Ascending aorta (tissue), 2 donors: Measurements from ENCODE around the gene GALNT18. TPM values are rescaled to one million over a fixed set of nuclear protein-coding genes. Genes with fewer than 3 reads are reported as not detected.

Experiments used
- DNase-seq, 2 donors: peaks; one replicate each; pipeline ENCODE4 v3.0.0-alpha.2; 2019; ENCODE audit warnings: low spot score in 2 of 2
- H3K27ac ChIP-seq, 2 donors: fragments of 200-600 bp; sonication (generic); one replicate each; pipeline ENCODE4 v1.5.1; 2016 to 2017; ENCODE audit warnings: mild to moderate bottlenecking in 1 of 2
- H3K27me3 ChIP-seq: fragments of 200-600 bp; sonication (generic); one replicate; pipeline ENCODE4 v1.5.1; 2017
- H3K36me3 ChIP-seq, 2 donors: fragments of 200-600 bp; sonication (generic); one replicate each; pipeline ENCODE4 v1.5.1; 2016
- H3K4me1 ChIP-seq, 2 donors: fragments of 200-600 bp; sonication (generic); one replicate each; pipeline ENCODE4 v1.5.1; 2016 to 2017; ENCODE audit warnings: mild to moderate bottlenecking in 1 of 2
- H3K4me3 ChIP-seq, 2 donors: fragments of 200-600 bp; sonication (generic); one replicate each; pipeline ENCODE4 v1.5.1; 2016 to 2017; ENCODE audit warnings: mild to moderate bottlenecking in 1 of 2
- H3K9me3 ChIP-seq, 2 donors: fragments of 200-600 bp; sonication (generic); one replicate each; pipeline ENCODE4 v1.5.1; 2016
- intact Hi-C: fragments of 100-400 bp; cut with DNase I; formaldehyde crosslinking; loops from one replicate; pipeline ENCODE4 v1.15.1; 2023
- total RNA-seq: library from RNA; depleted of rRNA; stranded (reverse); fragments of >200 nt; gene quantifications from one replicate; pipeline ENCODE4 v1.1.0, GENCODE V29; 2016
- TF ChIP-seq, protein P1 (sequence below), 3 experiments: fragments of 200-600 bp in 2 of 3; fragments of 450-650 bp in 1 of 3; sonication (generic) in 2 of 3; IDR thresholded peaks; one replicate each; pipeline ENCODE4 v1.5.1; 2016 to 2019; ENCODE audit warnings: antibody characterized with exemption in 3 of 3, mild to moderate bottlenecking in 1 of 3, moderate library complexity in 1 of 3

Gene GALNT18
- total RNA-seq, 1 donor from 2014 or later, result 53.5 TPM

DNA sequence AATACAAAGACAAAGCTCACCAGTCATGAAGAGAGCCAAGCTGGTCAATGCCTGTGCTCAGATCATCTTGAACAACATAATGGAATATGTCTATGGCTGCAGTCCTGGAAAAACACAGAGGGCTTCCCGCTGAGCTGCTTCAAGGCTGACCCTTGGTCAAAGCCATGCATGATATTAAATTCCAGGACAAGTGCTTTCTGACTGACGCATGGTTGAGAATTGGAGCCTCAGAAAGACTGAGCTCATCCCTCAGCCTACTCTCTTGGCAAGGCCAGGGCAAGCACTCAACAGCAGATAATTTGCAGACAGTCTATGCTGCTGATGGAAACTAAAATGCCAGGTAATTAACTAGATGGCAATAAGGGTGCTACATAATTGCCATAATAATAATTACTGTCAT is 89.2 kb downstream of the GALNT18 start:
- TF ChIP-seq, protein P1, sequence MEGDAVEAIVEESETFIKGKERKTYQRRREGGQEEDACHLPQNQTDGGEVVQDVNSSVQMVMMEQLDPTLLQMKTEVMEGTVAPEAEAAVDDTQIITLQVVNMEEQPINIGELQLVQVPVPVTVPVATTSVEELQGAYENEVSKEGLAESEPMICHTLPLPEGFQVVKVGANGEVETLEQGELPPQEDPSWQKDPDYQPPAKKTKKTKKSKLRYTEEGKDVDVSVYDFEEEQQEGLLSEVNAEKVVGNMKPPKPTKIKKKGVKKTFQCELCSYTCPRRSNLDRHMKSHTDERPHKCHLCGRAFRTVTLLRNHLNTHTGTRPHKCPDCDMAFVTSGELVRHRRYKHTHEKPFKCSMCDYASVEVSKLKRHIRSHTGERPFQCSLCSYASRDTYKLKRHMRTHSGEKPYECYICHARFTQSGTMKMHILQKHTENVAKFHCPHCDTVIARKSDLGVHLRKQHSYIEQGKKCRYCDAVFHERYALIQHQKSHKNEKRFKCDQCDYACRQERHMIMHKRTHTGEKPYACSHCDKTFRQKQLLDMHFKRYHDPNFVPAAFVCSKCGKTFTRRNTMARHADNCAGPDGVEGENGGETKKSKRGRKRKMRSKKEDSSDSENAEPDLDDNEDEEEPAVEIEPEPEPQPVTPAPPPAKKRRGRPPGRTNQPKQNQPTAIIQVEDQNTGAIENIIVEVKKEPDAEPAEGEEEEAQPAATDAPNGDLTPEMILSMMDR (IDR thresholded peaks at IDR 0.05), result no peak
- no peaks in the 10 kb centered on the region for H3K9me3 ChIP-seq
- H3K4me3 ChIP-seq, result no peak overlapping the region
- DNase-seq, result no peak
- H3K36me3 ChIP-seq, result no peaks in the 10 kb centered on the region
- intact Hi-C loops, result loop anchor here (5.0 kb wide), 1 partner anchor 60 kb away; no protein-coding TSS in a partner anchor
- peaks cover 2 to 40% of the 10 kb centered on the region in 2 donors for H3K4me1 ChIP-seq
- no peaks in the 10 kb centered on the region for H3K27me3 ChIP-seq
- no peak overlapping the region for H3K27ac ChIP-seq

DNA sequence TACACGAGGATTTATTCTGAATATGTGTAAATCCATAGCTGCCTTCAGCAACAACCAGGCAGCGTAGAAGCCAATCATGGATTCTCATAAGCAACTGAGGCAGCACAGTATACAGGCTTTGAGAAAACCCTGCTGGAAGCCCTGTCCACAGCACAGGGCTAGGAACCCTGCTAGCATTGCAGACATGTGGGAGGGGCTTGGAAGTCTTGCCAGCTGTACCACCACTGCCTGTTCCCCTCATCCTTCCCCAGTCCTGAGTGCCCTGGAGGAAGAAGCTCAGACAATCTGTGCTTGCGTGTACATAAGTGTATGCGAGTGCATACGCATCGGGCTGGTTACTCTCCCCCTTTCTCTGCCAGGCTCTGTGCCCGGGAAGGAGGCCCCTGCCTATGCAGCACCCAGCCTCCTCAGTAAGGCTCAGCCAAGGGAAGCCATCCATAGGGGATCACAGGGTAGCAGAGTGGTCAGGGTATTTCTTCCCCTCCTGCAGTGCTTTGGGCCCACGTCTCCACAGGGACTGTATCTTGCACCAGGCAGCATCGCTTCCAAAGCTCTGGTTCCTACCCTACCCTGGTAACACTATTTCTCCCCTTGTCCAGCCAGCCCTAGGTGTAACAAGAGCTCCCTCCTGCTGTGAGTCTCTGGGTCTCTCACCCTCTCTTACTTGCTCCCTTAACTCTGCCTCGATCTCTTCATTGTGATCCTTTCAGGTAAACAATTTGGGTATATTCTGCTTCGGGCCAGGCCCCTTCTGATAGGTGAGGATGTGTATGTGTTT is 90.5 kb downstream of the GALNT18 start:
- H3K9me3 ChIP-seq, result no peaks in the 10 kb centered on the region
- peaks cover 0 to 27% of the 10 kb centered on the region in 2 donors for H3K4me1 ChIP-seq
- intact Hi-C loops, result loop anchor here (5.0 kb wide), 1 partner anchor 59 kb away; no protein-coding TSS in a partner anchor
- TF ChIP-seq, protein P1 (IDR thresholded peaks at IDR 0.05), result no peak
- no peak overlapping the region for H3K27ac ChIP-seq
- H3K4me3 ChIP-seq, result no peak overlapping the region
- H3K27me3 ChIP-seq, result no peaks in the 10 kb centered on the region
- H3K36me3 ChIP-seq, result no peaks in the 10 kb centered on the region
- no peak for DNase-seq

- Histone ChIP-seq H3K9me3 (no peaks in the 10 kb centered on the region), H3K4me1 (peaks cover 0 to 16% of the 10 kb centered on the region in 2 donors), H3K4me3 (no peak overlapping the region), H3K27me3 (no peaks in the 10 kb centered on the region), H3K36me3 (no peaks in the 10 kb centered on the region), H3K27ac (no peak overlapping the region)
- TF ChIP-seq, protein P1 (IDR thresholded peaks at IDR 0.05), result no peak
- no peak for DNase-seq
- intact Hi-C loops, result no loop called here
These were observed 92.8 kb downstream of the GALNT18 start for GRCh38 chr11:11528986-11529385.

GRCh38 chr11:11525283-11525682 is 96.5 kb downstream of the GALNT18 start:
- H3K4me3 ChIP-seq, result no peak overlapping the region
- TF ChIP-seq, protein P1 (IDR thresholded peaks at IDR 0.05), result no peak
- H3K27me3 ChIP-seq, result no peaks in the 10 kb centered on the region

DNA sequence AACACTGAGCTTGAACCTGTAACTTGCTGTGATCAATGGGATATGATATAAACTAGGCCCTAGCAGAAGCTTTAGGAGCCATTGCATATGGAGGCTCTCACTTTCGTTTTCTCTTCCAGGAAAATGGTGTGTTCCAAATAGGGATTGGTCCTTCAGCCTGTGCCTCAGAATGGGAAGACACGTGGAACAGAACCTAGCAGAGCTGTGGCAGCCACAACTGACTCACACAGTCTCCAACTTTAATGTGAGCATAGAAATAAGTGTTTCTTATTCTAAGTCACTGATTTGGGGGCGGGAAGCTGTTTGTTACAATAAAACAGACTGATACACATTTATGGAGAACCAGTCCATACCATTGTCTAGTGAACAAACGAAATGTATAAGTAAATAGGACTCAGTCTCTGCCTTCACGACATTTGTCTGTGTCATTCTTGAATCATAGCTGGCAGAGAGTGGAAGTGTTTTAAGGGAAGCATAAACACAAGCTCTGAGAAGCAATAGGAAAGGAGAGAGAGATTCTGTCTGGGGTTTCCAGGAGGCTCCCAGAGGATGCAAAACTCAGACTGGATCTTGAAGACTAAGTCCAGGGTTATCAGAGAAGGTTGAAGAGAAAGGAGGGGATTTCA is 97.3 kb downstream of the GALNT18 start:
- TF ChIP-seq, protein P1 (IDR thresholded peaks at IDR 0.05), result no peak
- Histone ChIP-seq H3K27me3 (no peaks in the 10 kb centered on the region), H3K9me3 (no peaks in the 10 kb centered on the region), H3K4me3 (no peak overlapping the region), H3K27ac (peak overlapping the region in 1 of 2 donors; percentile 40), H3K4me1 (peaks cover 0 to 6% of the 10 kb centered on the region in 2 donors), H3K36me3 (no peaks in the 10 kb centered on the region)
- no peak for DNase-seq
- intact Hi-C loops, result no loop called here

More at GRCh38 chr11:11525283-11525682, 96.5 kb downstream of the GALNT18 start:
- intact Hi-C loops, result no loop called here
- DNase-seq, result no peak
- Histone ChIP-seq H3K4me1 (peaks cover 0 to 6% of the 10 kb centered on the region in 2 donors), H3K36me3 (no peaks in the 10 kb centered on the region), H3K9me3 (no peaks in the 10 kb centered on the region), H3K27ac (peak overlapping the region in 1 of 2 donors; percentile 40)
